Stimulated activated CD4-positive, alpha-beta T cell treated with anti-CD3 and anti-CD28 coated beads, Interleukin-1b, Interleukin-23, amount 100 ng/mL, for 1 hour (primary cell): ENCODE measurements around the gene PNMA8C.
"Not testable (repeated sequence)": the region's sequence is repeated elsewhere in the genome, so short reads cannot be mapped to it uniquely, and the experiment has no call there.

Experiments
- DNase-seq, 2 donors: peaks; one replicate each; pipeline ENCODE4 v3.0.0-alpha.2; 2020; ENCODE audit warnings: low read depth in 2 of 2

Gene PNMA8C

DNA sequence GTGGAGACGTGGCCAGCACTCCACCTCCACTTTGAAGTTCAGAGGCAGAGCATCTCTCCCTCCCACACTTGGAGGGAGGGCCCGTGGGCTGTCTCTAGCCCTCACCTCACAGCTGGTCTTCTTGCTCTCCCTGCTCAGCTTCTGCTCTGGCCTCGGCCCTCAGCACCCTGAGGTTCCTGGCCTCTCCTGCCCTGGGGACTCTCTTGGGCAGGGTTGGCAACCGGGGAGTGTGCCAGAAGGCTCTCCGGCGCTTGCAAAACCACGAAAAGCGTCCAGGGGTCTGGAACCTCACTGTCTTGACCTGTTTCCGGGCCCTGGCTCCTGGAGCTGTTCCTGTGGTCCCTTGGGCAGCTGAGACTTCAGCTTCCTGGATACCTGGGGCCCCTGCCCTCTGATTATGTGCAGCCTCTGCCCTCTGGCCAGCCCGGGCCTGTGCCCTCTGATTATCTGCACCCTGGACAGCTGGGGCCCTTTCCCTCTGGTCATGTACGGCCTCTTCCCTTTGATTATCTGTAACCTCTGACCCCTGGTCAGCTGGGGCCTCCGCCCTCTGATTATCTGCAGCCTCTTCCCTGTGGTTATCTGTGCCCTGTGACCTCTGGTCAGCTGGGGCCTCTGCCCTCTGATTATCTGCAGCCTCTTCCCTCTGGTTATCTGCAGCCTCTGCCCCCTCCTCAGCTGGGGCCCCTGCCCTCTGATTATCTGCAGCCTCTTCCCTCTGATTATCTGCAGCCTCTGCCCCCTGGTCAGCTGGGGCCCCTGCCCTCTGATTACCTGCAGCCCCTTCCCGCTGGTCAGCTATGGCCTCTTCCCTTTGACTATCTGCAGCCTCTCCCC lies 17.4 kb downstream of the PNMA8C start:
- no peak for DNase-seq

DNA sequence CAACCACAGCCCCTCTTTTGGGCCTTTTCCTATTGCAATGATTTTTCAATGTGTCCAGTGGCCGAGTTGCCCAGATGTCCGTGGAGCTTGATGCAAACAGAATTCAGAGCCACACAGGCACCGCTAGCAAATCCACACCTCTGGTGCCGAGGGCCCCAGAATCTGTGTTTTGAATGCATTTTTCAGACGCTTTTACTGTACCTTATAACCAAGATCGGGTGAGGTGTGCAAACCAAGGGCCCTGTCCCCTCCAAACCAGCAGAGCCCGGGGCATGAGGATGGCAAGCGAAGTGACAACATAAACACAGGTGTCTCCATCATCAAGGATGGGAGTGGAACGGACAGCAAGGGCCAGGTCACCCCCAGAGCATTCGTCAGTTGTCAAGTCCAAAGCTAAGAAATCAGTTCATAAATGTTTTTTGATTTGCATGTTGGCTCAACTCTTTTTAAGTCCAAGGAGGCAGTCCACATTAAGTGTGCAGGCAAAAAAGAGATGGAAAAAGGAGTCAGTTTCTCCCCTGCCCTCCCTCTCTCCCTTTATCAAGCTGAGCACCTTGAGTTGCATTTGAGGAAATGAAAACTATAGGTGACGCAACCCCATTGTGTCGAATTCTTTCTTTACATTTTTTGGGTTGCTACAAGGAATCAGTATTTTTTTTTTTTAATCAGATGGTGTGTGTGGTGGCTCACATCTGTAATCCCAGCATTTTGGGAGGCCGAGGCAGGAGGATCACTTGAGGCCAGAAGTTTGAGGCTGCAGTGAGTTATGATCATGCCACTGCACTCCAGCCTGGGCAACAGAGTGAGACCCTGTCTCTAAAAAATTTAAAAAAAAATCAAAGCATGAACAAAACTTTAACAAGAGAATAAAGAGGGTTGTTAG lies 18.3 kb downstream of the PNMA8C start:
- DNase-seq: no peak

DNA sequence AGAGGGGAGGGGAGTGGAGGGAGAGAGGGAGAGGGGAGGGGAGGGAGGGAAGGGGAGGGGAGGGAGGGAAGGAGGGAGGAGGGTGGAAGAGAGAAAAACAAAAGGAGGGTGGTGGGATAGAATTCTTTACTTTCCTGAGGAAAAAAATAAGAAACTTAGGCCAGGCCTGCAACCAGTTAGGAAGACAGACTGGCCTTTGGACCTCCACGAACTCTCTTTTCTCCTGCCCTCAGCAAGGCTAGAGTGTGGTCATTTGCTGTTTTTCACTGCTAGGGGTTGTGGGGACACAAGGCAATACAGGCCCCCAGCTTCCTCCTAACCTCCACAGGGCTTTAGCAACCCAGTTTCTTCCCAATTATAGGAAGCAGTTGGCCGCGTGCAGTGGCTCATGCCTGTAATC lies 19.5 kb downstream of the PNMA8C start:
- DNase-seq: no peak

DNA sequence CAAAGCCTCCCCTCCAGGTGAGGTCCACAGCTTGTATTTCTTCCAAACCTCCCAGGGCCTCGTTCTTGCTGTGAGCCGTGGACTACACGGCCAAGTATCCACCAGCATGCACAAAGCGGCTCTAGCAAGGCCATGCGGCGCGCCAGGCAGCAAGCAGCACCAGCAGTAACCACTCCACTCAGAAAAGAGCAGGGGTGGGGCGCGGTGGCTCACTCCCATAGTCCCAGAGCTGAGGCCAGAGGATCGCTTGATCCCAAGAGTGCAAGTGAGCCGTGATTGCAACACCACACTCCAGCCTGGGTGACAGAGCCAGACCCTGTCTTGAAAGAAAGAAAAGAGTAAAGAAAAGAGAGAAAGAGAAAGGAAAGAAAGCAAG lies 20.1 kb downstream of the PNMA8C start:
- no peak for DNase-seq

DNA sequence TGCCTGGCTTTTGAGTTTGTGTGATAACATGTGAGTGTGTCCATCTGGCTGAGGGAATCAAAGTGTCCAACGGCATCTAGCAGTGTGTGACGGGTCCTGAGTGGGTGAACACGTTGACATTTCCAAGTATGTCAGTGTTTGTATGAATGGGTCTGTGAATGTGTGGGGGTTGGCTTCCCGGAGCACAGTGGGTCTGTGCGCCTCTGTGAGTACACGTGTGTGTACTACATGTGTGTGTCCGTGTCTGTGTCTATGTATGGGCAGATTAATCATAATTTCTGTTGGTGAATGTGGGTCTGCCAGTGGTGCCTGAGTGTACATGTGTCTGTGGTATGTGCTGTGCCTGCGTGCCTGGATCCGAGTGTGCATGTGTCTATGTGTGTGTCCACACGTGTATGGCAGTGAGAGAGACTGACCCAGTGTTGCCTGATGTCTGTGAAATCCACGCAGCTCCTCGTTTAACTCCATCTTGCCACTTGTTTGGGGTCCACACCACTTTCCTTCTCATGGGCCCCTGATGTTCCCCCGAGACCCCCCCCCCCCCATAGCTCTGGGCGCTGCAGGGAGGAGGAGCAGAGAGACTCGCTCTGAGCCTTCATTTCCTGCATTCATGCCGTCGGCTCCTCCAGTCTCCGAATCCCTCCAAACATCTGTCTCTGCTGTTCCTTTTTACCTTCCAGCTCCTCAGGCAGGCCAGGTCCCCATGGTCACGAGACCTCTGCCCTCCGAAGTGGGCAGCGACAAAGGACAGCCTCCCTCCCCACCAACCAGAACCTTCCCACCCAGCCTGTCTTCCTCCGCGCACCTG lies 20.7 kb downstream of the PNMA8C start:
- no peak for DNase-seq

DNA sequence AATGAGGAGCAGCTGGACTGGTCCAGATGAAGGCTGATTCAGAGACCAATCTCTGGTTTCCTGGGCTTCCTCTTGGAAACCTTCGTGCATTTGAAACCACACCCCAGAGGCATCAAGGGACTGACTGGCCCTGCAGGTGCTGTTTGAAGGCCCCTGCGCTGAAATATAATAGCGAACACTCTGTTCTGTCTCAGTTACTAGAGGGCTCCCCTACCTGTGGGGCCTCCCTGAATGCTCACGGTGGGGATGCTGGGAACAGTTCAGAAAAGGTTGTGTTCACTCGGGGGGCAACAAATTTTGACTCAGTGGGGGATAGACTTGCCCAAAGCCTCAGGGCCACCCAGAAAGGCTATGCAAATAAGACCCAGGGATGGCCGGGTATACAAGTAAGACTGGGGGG lies 21.8 kb downstream of the PNMA8C start:
- DNase-seq: no peak

DNA sequence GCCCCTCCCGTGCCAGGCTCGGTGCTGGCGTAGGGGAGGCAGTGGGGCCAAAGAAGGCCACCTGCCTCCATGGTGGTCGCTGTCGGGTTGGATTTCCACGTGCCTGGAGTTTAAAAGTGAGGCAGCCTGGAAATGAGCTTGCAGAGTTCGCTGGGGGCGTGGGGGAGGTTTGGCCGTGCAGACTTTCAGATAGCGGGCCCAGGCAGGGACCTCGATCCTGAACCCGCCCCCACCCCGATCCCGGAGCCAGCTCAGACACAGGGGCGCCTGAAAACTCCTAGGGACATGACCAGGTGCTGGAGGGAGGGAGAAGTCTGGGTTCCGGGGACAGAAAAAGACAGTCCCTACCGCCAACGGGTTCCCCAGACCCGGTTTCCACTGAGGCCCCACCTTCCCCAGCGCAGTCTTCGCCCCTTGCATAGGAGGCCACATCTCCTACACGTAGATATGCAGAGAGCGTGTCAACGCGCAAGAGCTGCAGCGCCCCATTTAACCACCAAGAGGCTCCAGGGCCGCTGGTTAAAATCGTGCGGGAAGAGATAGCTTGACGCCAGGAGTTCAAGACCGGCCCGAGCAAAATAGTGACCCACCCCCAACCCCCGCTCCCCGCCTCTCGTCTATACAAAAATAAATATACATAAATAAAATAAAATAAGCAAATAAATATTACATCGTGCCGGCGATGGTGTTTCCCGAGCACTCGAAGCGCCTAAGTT lies 23.8 kb downstream of the PNMA8C start:
- DNase-seq: no peak

DNA sequence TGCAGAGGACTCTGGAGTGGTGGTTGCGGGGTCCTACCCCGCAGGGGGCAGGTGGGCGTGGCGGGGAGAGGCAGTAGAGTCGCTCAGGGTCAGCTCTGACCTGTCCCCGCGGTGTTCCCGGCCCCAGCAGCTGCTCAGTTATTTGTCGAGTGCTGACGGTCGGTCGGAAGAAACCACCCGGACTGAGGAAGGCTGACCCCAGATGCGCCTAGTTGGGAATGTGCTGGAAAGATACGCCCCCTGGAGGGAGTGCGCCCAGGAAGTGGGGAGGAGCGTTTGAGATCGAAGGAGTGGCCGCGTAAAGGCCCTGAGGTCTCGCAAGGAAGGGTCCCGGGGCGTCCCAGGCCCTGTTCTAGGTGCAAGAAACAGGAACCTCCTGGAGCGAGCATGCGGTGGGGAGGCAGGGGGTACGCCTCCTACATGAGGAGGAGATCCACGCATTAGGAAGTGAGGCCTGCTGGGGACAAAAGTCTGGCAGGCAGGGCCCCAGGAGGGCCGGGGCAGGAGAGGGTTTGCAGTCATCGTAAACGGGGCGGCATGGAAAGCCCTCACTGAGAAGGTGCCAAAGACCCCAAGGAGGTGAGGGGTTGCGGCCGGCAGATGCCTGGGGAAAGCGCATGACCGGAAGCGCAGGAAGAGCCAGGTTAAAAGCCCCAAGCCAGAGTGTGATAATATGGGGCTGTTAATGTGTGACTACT lies 24.5 kb downstream of the PNMA8C start:
- DNase-seq: no peak

DNA sequence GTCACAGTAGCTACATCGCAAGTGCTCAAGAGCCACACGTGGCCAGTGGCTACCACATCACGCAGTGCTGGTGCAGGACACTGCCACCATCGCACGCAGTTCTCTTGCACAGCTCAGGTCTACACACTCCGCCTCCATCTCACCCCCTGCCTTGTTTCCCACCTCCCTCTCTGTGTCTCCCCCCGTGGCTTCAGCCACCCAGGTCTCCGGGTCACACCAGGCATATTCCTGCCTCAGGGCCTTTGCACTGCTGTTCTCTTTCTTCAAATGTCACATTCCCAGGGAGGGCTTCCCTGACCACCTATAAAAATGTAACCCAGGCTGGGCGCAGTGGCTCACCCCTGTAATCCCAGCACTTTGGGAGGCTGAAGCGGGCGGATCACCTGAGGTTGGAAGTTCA lies 26.0 kb downstream of the PNMA8C start:
- DNase-seq: no peak

DNA sequence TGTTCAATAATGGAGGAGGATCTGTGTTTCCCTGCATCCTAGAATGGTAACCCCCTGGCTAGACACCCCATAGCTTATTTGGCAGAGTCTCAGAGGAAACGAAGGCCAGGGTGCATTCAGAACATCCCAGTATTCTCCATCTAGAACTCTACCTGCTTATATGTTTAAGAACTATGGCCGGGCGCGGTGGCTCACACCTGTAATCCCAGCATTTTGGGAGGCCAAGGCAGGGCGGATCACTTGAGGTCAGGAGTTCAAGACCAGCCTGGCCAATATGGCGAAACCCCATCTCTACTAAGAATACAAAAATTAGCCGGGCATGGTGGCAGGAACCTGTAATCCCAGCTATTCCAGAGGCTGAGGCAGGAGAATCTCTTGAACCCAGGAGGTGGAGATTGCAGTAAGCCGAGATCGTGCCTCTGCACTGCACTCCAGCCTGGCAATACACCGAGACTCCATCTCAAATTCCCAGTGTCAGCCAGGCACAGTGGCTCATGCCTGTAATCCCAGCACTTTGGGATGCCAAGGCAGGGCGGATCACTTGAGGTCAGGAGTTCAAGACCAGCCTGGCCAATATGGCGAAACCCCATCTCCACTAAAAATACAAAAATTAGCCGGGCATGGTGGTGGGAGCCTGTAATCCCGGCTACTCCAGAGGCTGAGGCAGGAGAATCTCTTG lies 30.8 kb downstream of the PNMA8C start:
- DNase-seq: not testable (repeated sequence)

DNA sequence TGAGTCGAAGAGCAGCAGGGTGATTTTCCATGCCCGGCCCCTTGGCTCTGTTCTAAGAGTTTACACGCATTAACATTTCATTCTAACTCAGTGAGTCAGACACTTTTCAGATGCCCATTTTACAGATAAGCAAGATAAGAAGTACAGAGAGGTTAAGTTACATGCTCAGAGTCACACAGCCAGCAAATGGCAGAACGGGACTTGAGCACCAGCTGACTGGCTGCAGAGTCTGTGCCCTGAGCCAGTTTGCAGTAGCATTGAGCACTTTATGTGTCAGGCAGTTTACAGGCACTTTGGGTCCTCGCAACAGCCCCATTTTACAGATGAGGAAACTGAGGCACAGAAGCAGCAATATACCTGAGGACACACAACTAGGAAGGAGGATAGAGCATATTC lies 34.3 kb downstream of the PNMA8C start:
- no peak for DNase-seq

DNA sequence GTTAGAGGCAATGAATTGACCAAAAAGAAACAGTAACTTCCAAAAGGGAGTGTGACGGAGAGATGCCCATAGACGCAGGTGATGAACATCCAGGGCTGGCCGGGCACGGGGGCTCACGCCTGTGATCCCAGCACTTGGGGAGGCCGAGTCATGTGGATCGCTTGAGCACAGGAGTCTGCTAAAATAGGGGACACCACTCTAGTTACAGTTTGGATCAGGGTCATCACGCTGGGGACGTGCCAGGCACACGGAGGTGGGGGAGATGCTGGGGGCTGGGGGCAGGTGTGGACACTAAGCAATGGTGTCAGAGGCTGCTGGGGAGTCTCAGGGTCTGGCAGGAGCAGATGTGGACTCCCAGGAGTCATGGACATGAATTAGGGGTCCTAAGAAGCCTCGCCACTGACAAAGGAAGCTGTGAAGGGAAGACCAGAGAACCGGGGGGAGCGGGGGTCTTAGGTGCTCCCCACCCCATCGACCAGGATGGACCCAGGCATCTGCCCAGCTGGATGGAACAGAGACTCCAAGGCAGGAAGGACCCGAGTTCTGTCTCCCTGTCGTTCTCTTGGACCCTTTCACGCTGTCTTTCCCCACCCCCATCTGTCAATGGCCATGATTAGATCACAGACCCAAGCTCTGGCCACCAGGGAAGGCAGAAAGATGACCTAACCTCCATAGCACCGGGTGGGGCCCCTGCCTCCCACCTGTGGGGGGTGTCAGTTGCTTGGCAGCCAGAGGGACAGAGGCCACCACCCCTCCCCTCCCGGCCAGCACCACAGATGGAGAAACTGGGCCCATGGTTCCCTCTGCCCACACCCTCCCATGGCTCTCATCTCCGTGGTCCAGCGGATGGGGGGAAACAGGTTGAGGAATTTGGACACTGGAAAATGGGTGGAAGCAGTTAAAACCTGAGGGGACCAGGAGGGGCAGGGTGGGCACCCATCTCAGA lies 35.0 kb downstream of the PNMA8C start:
- no peak for DNase-seq

DNA sequence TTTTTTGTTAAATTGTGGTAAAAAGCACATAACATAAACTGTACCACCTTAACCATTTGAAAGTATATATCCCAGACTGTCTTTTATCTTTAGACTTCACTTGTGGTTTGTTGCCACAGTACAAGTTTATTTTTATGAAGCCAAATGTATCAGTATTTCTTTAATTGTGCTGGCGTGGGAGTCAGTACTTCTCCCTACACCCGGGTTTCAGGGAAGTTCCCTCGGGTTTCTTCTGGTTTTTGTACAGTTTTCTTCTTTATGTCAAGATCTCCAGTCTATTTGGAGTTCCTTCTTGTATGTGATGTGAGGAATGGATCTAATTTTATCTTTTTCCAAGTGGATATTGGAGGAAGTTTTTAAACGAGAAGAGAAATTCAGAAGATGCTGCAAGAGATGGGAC lies 35.9 kb downstream of the PNMA8C start:
- DNase-seq: no peak

DNA sequence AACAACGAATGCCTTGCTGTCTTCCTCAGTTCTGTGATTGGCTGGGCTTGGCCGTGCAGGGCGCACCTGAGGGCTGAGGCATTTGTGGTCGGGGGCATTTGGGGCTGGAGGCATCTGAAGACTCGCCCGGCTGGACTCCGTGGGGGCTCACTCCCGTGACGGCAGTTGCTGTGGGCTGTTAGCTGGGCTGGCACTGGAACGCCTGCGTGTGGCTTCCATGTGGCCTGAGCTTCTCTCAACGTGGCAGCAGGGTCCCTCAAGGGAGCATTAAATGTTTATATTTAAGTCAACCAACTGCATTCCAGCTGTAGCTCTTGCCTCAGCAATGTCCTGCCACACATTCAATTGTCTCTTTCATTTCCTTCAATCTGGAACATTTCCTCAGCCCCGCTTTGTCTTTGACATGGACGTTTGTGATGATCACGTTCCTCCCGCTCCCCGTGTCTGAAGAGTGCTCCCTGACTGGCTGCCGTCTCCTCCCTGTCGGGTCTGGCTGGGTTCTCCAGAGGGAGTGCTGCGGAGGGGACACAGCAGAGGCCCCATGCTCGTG lies 36.4 kb downstream of the PNMA8C start:
- no peak for DNase-seq

DNA sequence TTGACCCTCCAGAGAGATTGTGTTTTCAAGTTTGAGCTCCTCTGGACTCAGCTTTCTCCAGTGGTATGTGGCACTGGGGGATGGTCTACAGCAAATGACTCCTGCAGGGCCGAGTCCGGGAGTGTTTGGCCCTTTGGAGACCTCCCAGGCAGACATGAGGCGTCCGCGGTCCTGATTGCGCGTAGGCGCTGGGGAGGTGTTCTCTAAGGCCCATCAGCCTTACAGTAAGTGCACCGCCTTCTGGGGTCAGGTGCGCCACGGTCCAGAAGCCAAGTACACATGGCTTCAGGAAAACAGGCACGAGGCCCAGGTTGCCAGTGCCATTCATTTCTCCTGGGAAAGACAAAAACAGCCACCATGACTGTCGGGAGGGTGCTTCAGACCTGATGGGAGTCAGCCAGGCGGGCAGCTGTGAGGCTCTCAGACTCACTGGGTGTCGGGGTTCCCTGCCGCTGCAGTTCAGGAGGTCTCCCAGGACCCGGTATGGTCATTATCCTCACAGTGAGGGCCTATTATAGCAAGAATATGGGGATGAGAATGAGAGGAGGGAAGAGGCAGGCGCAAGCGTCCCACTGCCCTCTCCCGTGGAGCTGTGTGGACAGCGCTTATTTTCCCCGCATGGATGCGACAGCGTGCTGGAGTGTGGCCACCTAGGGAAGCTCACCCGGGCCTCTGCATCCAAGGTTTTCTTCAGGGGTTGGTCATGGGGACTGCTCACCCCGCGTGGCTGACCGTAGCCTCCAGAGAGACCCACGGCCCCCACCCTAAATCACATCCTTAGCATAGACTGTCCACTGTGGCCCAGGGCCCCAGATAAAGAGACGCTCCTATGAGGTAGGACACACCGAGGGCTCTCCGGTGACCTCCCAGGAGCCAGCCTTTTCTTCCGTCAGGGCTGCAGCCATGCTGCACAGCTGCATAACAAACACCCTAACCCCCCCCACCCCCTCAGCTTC lies 37.2 kb downstream of the PNMA8C start:
- no peak for DNase-seq

DNA sequence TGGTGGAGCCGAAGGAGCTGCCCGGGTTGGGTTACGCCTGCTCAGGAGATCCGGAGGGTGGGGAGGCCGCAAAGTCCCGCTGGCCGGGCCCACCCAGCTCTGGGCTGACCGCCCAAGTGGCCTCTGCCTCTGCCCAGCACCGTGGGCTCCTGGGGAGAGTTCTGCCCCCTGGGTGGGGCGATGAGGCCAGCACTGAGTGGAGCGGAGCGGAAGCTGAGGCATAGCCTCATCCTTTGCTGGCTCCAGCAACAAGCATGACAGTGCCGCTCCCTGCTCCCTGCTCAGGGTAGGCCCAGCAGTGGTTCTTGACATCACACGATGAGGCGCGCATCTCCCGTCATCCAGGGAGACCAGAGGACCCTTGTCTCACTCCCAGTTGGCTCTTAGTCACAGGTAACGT lies 37.9 kb downstream of the PNMA8C start:
- DNase-seq: no peak

DNA sequence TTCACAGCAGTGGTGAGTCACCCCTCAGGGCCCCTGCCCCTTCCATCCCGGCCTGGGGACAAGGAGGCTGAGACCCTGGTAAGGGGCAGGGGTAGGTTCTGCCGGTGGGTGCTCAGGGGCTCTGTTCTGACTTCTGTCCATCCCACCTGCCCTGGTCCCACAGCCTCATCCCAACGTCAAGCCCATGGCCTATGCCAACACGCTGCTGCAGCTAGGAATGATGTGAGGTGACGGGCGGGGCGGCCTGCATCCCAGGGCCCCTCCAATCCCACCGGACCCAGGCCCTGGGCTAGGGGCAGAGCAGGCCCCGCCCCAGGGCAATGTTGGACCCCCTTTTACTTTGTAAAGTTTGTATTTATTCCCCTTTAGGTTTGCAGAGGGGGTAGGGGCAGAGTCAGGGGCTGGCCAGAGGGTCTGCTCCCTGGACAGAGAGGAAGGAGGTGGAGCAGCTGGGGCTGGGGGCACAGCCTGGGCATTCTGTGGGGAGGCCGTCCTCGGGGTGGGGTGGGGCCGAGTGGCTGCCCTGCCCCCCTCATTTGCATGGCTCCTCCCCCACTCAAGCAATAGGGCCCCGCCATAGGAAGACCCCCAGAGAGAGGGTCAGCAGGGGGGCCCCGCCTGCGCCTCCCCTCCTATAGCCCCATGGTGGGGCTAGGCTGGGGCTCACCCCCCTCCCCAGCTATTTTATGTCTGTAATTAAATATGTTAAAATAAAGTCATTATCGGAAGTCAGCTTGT lies 38.4 kb downstream of the PNMA8C start:
- DNase-seq: no peak
